AG09309 (cell line): ENCODE data around the gene NT5C3A.

Experiments used
- DNase-seq: peaks from one replicate; pipeline ENCODE4 v3.0.0-alpha.2; 2010; ENCODE audit warnings: low read depth
- H3K4me3 ChIP-seq: 2 replicates; pipeline ENCODE4 v1.5.1; 2011; ENCODE audit warnings: mild to moderate bottlenecking, low read depth, low read length, moderate library complexity; ENCODE audit not compliant: control insufficient read depth
- TF ChIP-seq, protein P1 (sequence below): IDR thresholded peaks from 2 replicates; pipeline ENCODE4 v1.5.1; 2011; ENCODE audit warnings: mild to moderate bottlenecking, low read depth, low read length, inconsistent platforms; ENCODE audit not compliant: insufficient read depth, control insufficient read depth; ENCODE audit errors: missing control alignments

Gene NT5C3A

DNA sequence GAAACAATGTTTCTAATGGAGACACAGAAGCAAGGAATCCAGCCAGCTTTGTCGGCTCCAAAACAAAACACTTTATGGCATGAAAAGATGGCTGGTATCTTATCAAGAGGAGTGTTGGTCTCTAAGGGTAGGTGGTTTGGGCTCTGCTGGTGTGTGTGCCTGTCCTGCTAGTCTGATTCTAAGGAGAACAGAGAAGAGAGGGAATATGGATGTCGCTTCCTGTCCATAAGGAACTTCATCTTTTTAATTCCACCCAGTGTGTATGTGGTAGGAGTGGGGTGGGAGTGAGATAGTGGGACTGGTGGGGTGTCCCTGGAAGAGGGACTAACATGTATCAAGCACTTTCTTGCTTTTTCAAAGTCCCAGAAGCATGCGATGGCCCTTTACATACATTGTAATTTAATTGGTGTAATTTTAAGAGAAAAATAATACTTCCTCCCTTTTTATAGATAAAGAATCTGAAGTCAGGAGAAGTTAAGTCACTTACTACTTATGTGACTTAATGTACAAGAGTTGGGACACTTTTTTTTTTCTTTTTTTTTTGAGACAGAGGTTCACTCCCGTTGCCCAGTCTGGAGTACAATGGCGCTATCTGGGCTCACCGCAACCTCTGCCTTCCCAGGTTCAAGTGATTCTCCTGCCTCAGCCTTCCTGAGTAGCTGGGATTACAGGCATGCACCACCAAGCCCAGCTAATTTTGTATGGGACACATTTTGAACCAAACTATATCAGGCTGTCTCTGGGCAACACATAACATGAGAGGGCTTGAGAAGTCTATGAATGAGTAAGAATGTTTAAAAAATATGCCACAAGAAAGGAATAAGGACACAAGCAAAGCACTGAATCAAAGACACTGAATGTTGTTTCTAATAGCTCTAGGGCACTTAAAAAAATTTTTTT, 18.8 kb downstream of the NT5C3A start:
- H3K4me3 ChIP-seq, result no peak overlapping the region
- TF ChIP-seq, protein P1, sequence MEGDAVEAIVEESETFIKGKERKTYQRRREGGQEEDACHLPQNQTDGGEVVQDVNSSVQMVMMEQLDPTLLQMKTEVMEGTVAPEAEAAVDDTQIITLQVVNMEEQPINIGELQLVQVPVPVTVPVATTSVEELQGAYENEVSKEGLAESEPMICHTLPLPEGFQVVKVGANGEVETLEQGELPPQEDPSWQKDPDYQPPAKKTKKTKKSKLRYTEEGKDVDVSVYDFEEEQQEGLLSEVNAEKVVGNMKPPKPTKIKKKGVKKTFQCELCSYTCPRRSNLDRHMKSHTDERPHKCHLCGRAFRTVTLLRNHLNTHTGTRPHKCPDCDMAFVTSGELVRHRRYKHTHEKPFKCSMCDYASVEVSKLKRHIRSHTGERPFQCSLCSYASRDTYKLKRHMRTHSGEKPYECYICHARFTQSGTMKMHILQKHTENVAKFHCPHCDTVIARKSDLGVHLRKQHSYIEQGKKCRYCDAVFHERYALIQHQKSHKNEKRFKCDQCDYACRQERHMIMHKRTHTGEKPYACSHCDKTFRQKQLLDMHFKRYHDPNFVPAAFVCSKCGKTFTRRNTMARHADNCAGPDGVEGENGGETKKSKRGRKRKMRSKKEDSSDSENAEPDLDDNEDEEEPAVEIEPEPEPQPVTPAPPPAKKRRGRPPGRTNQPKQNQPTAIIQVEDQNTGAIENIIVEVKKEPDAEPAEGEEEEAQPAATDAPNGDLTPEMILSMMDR, result no peak
- no peak for DNase-seq

GRCh38 chr7:33041631-33042428, 20.7 kb downstream of the NT5C3A start:
- DNase-seq, result no peak
- H3K4me3 ChIP-seq, result no peak overlapping the region
- TF ChIP-seq, protein P1, result no peak

DNA sequence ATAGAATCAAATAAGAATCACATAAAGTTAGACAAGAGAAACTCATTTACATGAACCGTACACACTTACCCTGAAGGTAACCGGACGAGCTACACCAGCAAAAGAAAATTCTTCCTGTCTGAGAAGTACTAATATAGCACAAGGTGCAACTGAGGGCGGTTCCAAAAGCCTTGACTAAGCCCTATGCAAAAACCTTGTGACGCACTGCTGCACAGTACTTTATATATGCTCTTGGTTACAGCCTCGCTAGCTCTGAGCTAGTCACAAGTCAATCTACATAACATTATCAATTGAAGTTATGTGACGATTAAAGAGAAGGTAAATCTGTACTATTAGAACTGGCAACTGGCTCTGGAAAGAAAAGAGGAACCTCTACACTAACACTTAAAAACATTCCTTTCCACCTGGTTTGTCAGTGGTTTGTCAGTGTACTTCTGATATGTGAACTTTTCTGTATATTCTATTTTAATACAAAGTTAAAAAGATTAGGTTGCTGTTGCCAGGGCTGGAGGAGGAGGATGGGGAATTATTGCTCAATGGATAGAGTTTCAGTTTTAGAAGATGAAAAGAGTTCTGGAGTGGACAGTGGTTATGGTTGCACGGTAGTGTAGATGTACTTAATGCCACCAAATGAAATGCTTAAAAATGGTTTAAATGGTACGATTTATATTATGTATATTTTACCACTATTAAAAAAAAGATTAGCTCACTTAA, 21.6 kb downstream of the NT5C3A start:
- DNase-seq, result no peak
- no peak overlapping the region for H3K4me3 ChIP-seq
- TF ChIP-seq, protein P1, result no peak

GRCh38 chr7:33039903-33040292, 22.7 kb downstream of the NT5C3A start:
- TF ChIP-seq, protein P1, result no peak
- H3K4me3 ChIP-seq, result peak overlapping the region; percentile 25
- DNase-seq, result no peak

GRCh38 chr7:33039257-33039902, 23.2 kb downstream of the NT5C3A start:
- no peak for DNase-seq

More at GRCh38 chr7:33039257-33039902, 23.2 kb downstream of the NT5C3A start:
- peak overlapping the region; percentile 25 for H3K4me3 ChIP-seq
- TF ChIP-seq, protein P1, result no peak
